GM10266 (cell line): ENCODE results near the gene GGA2.

Experiments
- DNase-seq: peaks from one replicate; pipeline ENCODE4 v3.0.0; 2012; ENCODE audit errors: extremely low spot score
- CTCF ChIP-seq: IDR thresholded peaks from 2 replicates; pipeline ENCODE4 v1.5.1; 2012; ENCODE audit warnings: mild to moderate bottlenecking, low read depth; ENCODE audit not compliant: control insufficient read depth, insufficient read depth; ENCODE audit errors: missing control alignments

Gene GGA2

GRCh38 chr16:23521965-23522364 lies 11.7 kb upstream of the GGA2 start:
- TF ChIP-seq CTCF, result no peak
- DNase-seq, result no peak

GRCh38 chr16:23521037-23521743 lies 10.9 kb upstream of the GGA2 start:
- no peak for DNase-seq
- no peak for TF ChIP-seq CTCF

GRCh38 chr16:23520500-23520899 lies 10.2 kb upstream of the GGA2 start:
- DNase-seq, result no peak
- TF ChIP-seq CTCF, result no peak

GRCh38 chr16:23519282-23519681 lies 9.0 kb upstream of the GGA2 start:
- TF ChIP-seq CTCF, result no peak
- no peak for DNase-seq

GRCh38 chr16:23518435-23518891 lies 8.2 kb upstream of the GGA2 start:
- DNase-seq, result no peak
- no peak for TF ChIP-seq CTCF

GRCh38 chr16:23516366-23517137 lies 6.3 kb upstream of the GGA2 start:
- no peak for TF ChIP-seq CTCF
- no peak for DNase-seq

GRCh38 chr16:23515881-23516280 lies 5.6 kb upstream of the GGA2 start:
- DNase-seq, result no peak
- no peak for TF ChIP-seq CTCF
